OCI-LY7 (cell line): Measurements from ENCODE around the gene FAM163B.

Source experiments
- EZH2phosphoT487 ChIP-seq: fragments of 200-600 bp; sonication (generic); IDR thresholded peaks from 2 replicates; pipeline ENCODE4 v1.6.1; 2018; ENCODE audit warnings: low read depth, borderline replicate concordance, mild to moderate bottlenecking, mixed run types, antibody characterized with exemption, low read length, moderate library complexity, mixed read lengths
- TF ChIP-seq, protein P1 (sequence below): fragments of 200-600 bp; sonication (generic); conservative IDR thresholded peaks from 2 replicates; pipeline ENCODE4 v1.5.1; 2014; ENCODE audit warnings: mild to moderate bottlenecking, antibody characterized with exemption, low read length, moderate library complexity, mixed read lengths

DNA sequence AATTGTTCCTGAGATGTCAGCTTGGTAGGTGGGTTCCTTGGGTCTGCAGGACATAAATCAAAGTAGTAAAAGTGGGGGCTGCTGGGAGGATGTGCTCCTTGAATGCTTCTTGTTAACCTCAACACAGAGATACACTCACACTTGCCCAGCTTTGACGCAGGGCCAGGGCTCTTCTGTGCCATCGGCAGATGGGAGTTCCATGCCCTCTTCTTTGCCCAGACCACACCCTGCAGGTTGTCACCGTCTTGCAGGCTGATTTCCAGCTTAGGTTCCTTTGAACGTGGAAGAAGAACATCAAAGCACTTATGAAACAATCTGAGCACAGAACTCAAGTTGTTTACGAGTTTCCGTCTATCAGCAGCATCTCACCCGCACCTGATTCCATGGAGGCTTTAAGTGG lies 38.0 kb upstream of the FAM163B start:
- TF ChIP-seq, protein P1, sequence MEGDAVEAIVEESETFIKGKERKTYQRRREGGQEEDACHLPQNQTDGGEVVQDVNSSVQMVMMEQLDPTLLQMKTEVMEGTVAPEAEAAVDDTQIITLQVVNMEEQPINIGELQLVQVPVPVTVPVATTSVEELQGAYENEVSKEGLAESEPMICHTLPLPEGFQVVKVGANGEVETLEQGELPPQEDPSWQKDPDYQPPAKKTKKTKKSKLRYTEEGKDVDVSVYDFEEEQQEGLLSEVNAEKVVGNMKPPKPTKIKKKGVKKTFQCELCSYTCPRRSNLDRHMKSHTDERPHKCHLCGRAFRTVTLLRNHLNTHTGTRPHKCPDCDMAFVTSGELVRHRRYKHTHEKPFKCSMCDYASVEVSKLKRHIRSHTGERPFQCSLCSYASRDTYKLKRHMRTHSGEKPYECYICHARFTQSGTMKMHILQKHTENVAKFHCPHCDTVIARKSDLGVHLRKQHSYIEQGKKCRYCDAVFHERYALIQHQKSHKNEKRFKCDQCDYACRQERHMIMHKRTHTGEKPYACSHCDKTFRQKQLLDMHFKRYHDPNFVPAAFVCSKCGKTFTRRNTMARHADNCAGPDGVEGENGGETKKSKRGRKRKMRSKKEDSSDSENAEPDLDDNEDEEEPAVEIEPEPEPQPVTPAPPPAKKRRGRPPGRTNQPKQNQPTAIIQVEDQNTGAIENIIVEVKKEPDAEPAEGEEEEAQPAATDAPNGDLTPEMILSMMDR: no peak
- TF ChIP-seq EZH2phosphoT487: no peak
